Measurements from ENCODE around the gene CEP131.

Gene CEP131

DNA sequence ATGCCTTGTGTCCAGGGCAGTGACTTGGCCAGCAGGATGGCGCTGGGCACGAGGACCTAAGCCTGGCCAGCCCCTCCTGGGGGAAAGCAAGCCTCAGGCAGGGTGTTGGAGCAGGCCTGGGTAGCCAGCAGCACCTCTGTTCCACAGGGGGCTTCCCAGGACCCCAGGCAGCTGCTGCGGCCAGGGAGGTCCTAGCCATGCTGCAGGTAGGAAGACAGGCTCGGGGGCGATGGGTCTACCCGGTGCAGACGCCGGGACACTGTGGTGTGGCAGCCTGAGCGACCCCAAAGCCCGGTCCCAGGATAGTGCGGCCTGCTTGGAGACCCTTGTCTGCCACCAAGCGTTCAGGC lies 34.3 kb downstream of the CEP131 start:
- TF ChIP-seq, protein P1, sequence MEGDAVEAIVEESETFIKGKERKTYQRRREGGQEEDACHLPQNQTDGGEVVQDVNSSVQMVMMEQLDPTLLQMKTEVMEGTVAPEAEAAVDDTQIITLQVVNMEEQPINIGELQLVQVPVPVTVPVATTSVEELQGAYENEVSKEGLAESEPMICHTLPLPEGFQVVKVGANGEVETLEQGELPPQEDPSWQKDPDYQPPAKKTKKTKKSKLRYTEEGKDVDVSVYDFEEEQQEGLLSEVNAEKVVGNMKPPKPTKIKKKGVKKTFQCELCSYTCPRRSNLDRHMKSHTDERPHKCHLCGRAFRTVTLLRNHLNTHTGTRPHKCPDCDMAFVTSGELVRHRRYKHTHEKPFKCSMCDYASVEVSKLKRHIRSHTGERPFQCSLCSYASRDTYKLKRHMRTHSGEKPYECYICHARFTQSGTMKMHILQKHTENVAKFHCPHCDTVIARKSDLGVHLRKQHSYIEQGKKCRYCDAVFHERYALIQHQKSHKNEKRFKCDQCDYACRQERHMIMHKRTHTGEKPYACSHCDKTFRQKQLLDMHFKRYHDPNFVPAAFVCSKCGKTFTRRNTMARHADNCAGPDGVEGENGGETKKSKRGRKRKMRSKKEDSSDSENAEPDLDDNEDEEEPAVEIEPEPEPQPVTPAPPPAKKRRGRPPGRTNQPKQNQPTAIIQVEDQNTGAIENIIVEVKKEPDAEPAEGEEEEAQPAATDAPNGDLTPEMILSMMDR (conservative IDR thresholded peaks at IDR 0.05; ENCODE audit: low read depth): no peak
- ChIA-PET CTCF (no interaction called here), POLR2A (ENCODE audit: low non-redundant PET) (no interaction called here)
- peak overlapping the region; percentile 1; the same call in 1 of the 2 replicates for H3K27ac ChIP-seq
- no peak for DNase-seq (ENCODE audit: low spot score)

DNA sequence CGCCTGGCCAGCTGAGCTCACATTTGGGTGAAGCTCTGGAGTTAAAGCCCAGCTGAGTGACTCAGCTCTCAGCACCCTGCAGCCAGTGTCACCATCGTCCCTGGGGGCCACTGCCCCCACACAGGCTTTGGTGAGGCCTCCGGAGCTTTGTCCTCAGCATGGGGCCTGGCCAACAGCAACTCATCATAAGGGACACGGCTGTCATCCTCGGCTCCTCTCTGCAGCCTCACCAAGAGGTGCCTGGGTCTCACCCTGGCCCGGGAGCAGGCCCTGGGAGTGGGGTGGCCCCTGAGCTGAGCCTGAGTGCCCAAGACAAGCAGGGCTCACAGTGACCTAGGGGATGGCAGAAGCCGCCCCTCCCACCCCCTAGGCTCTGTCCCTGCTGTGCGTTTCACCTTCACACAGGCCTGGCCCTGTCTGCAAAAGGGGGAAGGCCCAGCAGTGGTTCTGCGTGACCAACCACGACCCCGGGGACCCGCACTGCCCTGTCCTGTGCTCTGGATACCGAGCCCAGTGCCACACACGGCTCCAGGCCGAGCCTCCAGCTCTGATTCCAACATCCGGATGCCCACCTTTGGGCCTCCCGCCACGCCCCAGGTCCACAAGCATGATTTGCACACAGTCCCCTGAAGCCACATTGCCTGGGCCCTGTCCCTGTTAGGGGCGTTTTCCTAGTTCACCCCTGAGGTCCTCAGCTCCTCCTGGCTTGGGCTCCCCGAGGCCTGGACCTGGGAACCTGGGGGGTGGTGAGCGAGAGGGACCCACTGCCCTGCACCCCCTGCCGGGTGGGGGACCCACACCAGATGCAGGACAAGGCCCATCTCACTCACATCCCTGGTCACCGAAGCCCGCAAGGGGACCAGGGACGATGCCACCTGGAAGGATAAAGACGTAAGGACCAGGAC lies 34.9 kb downstream of the CEP131 start:
- POLR2A ChIA-PET (ENCODE audit: low non-redundant PET): no interaction called here
- TF ChIP-seq, protein P1 (conservative IDR thresholded peaks at IDR 0.05; ENCODE audit: low read depth): no peak
- CTCF ChIA-PET: no interaction called here
- H3K27ac ChIP-seq: peak overlapping the region; percentile 1
- no peak for DNase-seq (ENCODE audit: low spot score)

DNA sequence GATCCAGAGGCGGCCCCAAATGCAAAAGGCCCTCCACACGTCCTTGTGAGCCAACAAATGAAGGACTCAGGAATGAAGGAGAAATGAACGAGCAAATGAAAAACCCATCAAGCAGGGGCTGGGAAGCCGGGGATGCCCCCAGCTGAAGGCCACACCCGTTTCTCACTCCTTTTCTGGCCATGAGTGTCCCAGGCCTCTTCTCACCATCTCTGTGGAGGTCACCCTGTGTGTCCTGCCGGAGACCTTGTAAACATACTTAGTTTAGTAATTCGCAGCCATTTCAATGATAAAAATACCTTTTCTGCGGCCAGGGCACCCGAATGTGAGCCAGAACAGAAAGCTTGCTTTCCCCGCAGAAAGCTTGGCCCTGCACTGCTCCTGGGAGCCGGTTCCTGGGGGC lies 35.6 kb downstream of the CEP131 start:
- TF ChIP-seq, protein P1 (conservative IDR thresholded peaks at IDR 0.05; ENCODE audit: low read depth): no peak
- ChIA-PET CTCF (no interaction called here), POLR2A (ENCODE audit: low non-redundant PET) (no interaction called here)
- peak overlapping the region; percentile 1; the same call in 1 of the 2 replicates for H3K27ac ChIP-seq
- no peak for DNase-seq (ENCODE audit: low spot score)

DNA sequence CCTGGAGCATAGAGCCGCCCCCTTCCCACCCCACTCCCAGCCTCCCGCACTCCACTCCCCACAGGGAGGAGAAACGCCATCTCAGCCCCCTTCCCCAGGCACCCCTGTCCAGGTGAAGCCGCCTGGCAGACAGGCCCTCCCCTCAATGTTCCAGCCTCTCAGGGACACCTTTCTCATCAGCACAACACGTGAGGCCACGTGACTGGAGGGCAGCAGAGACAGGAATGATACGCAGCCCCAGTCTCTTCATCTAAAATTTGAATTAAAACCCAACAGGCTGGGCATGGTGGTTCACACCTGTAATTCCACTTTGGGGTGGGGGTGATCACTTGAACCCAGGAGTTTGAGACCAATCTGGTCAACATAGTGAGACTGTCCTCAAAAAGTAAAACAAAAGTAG lies 36.6 kb downstream of the CEP131 start:
- POLR2A ChIA-PET (ENCODE audit: low non-redundant PET): no interaction called here
- H3K27ac ChIP-seq: no peak overlapping the region
- CTCF ChIA-PET: no interaction called here
- TF ChIP-seq, protein P1 (conservative IDR thresholded peaks at IDR 0.05; ENCODE audit: low read depth): no peak
- no peak for DNase-seq (ENCODE audit: low spot score)

DNA sequence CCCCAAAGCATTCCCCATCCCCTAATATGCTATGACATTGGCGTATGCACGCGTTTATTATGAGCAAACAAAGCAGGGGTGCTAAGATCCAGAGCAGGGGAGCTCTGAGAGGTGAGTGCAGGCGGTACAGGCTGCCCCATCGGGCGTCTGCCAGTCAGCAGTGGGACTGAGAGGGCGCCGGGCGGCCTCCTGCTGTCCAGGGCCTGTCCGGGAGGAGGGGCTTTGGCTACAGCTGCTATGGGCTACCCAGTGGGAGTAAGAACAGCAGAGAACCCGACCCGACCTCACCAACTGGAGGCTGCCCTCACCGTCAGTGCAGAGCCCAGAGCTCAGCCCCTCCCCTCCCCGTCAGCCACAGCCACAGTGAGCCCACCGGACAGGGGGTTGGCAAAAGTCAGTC lies 38.2 kb downstream of the CEP131 start:
- DNase-seq (ENCODE audit: low spot score): no peak
- POLR2A ChIA-PET (ENCODE audit: low non-redundant PET): no interaction called here
- CTCF ChIA-PET: no interaction called here
- no peak overlapping the region for H3K27ac ChIP-seq
- TF ChIP-seq, protein P1 (conservative IDR thresholded peaks at IDR 0.05; ENCODE audit: low read depth): no peak

DNA sequence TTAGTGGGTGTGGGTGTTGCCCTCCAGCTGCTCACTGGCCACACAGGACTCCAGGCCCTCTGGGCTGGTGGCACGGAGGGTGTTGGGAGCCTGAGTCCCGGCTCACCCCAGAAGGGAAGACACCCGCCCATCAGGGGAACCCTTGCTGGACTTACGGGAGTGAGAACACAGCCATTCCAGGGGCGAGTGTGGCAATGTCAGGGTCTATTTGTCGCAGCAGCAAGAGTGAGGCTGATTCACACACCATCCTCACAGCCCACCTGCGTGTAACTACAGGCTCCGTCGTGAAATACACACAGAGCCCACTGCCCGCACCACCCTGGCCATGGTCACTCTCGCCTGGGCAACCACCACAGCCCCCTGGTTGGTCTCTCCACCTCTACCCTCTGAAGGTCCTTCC lies 39.0 kb downstream of the CEP131 start:
- no peak for DNase-seq (ENCODE audit: low spot score)
- H3K27ac ChIP-seq: no peak overlapping the region
- ChIA-PET CTCF (no interaction called here), POLR2A (ENCODE audit: low non-redundant PET) (no interaction called here)
- TF ChIP-seq, protein P1 (conservative IDR thresholded peaks at IDR 0.05; ENCODE audit: low read depth): no peak
